Kidney (tissue), 14 donors: Measurements from ENCODE around the gene C15orf61. TPM values are rescaled to one million over a fixed set of nuclear protein-coding genes. Genes with fewer than 3 reads are reported as not detected.

Experiments used
- DNase-seq, 5 donors: peaks; one replicate each; pipeline ENCODE4 v3.0.0-alpha.2; 2013 to 2020
- FAIRE-seq: peaks from 2 replicates; lab custom pipeline; 2012; peaks lifted over from hg19 to GRCh38; lab: Jason Lieb, UNC
- H3K27ac ChIP-seq, 2 donors: one replicate each; pipeline ENCODE4 v1.7.0; 2013; ENCODE audit warnings: low read depth in 2 of 2, low read length in 2 of 2, inconsistent platforms in 1 of 2
- H3K27me3 ChIP-seq: one replicate; pipeline ENCODE4 v1.7.1; 2013; ENCODE audit warnings: low read length, inconsistent platforms; ENCODE audit not compliant: control insufficient read depth, insufficient read depth
- H3K36me3 ChIP-seq, 3 donors: one replicate each; pipeline versions ENCODE4 v1.7.0 to v1.7.1; 2013; ENCODE audit warnings: low read length in 3 of 3, control low read depth in 1 of 3, inconsistent platforms in 1 of 3; ENCODE audit not compliant: insufficient read depth in 3 of 3, control insufficient read depth in 2 of 3
- H3K4me1 ChIP-seq, 3 donors: one replicate each; pipeline versions ENCODE4 v1.7.0 to v1.7.1; 2013; ENCODE audit warnings: low read length in 3 of 3, inconsistent platforms in 1 of 3, low read depth in 1 of 3; ENCODE audit not compliant: control insufficient read depth in 2 of 3, insufficient read depth in 2 of 3
- H3K4me3 ChIP-seq, 3 donors: one replicate each; pipeline versions ENCODE4 v1.7.0 to v1.8.1; 2013; ENCODE audit warnings: low read length in 3 of 3, control low read depth in 1 of 3, inconsistent platforms in 1 of 3
- H3K9ac ChIP-seq, 3 donors: one replicate each; pipeline versions ENCODE4 v1.7.0 to v1.7.1; 2013; ENCODE audit warnings: low read length in 3 of 3, control low read depth in 1 of 3, inconsistent platforms in 1 of 3
- H3K9me3 ChIP-seq, 3 donors: one replicate each; pipeline versions ENCODE4 v1.7.0 to v1.7.1; 2013; ENCODE audit warnings: low read length in 3 of 3, control low read depth in 1 of 3, inconsistent platforms in 1 of 3; ENCODE audit not compliant: control insufficient read depth in 2 of 3, insufficient read depth in 1 of 3
- intact Hi-C: fragments of 100-400 bp; cut with DNase I; formaldehyde crosslinking; loops from one replicate; pipeline ENCODE4 v1.11.1; 2022
- polyA plus RNA-seq: library from polyadenylated mRNA; stranded (reverse); fragments of 350-450 nt; fragmentation: Illumina TruSeq; extraction: RNeasy Lipid Tissue Mini Kit (QIAGEN cat#74804); gene quantifications from one replicate; pipeline ENCODE4 v1.2.3, GENCODE V29; 2014; ENCODE audit warnings: low read depth, low replicate concordance; ENCODE audit not compliant: insufficient read depth
- total RNA-seq: library from RNA; stranded (reverse); fragmentation: NEBNext Ultra II Directional; extraction: Animal tissue kit (Norgen Biotek cat#: 25700); gene quantifications from one replicate; pipeline ENCODE4 v1.2.1, GENCODE V29; 2021
- TF ChIP-seq, protein P1 (sequence below): IDR thresholded peaks from 3 replicates; pipeline ENCODE4 v1.5.1; 2012; ENCODE audit warnings: mild to moderate bottlenecking, moderate library complexity, borderline replicate concordance; ENCODE audit not compliant: insufficient read depth; ENCODE audit errors: extremely low read depth
- donor health status: control.
- donor health status: control.
- donor health status: control.
- donor health status: control.
- donor health status: control.
- donor health status: DM: yes; HTN: yes; CAD: no.
- donor health status: Normal renal cell carcinoma (clear cell type).

Gene C15orf61
- total and polyA plus RNA-seq, 2 donors from 2014 or later, result 5.5 to 8.7 TPM

DNA sequence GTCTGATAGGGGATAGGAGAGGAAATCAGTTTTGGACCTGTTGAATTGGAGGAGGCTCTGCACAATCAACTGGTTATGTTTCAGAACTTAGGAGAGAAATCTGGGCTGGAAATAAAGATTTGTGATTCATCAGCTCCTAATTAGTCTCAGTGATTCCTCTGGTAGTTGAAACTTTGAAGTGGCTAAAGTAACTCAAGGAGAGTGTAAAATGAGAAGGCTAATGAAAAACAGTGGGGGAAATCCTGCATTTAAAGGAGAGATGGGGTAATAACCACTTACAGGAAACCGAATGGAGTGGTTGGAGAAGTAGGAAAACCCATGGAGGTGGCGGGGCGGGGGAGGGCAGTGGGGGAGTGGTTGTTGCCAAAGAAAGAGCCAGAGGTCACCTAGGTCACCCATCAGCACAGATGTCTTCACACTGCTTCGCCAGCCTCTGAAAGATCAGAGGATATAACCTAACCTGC lies 54.1 kb downstream of the C15orf61 start:
- no peak overlapping the region for H3K4me3 ChIP-seq
- H3K27ac ChIP-seq, result no peak overlapping the region
- H3K9ac ChIP-seq, result no peak overlapping the region
- H3K4me1 ChIP-seq, result no peaks in the 10 kb centered on the region
- no peaks in the 10 kb centered on the region for H3K36me3 ChIP-seq
- TF ChIP-seq, protein P1, sequence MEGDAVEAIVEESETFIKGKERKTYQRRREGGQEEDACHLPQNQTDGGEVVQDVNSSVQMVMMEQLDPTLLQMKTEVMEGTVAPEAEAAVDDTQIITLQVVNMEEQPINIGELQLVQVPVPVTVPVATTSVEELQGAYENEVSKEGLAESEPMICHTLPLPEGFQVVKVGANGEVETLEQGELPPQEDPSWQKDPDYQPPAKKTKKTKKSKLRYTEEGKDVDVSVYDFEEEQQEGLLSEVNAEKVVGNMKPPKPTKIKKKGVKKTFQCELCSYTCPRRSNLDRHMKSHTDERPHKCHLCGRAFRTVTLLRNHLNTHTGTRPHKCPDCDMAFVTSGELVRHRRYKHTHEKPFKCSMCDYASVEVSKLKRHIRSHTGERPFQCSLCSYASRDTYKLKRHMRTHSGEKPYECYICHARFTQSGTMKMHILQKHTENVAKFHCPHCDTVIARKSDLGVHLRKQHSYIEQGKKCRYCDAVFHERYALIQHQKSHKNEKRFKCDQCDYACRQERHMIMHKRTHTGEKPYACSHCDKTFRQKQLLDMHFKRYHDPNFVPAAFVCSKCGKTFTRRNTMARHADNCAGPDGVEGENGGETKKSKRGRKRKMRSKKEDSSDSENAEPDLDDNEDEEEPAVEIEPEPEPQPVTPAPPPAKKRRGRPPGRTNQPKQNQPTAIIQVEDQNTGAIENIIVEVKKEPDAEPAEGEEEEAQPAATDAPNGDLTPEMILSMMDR, result no peak
- intact Hi-C loops, result no loop called here
- H3K9me3 ChIP-seq, result no peaks in the 10 kb centered on the region
- no peaks in the 10 kb centered on the region for H3K27me3 ChIP-seq
- DNase-seq (peak in 4 of 5 donors; percentile 33 to 40 (median 37)), FAIRE-seq (no peak)

DNA sequence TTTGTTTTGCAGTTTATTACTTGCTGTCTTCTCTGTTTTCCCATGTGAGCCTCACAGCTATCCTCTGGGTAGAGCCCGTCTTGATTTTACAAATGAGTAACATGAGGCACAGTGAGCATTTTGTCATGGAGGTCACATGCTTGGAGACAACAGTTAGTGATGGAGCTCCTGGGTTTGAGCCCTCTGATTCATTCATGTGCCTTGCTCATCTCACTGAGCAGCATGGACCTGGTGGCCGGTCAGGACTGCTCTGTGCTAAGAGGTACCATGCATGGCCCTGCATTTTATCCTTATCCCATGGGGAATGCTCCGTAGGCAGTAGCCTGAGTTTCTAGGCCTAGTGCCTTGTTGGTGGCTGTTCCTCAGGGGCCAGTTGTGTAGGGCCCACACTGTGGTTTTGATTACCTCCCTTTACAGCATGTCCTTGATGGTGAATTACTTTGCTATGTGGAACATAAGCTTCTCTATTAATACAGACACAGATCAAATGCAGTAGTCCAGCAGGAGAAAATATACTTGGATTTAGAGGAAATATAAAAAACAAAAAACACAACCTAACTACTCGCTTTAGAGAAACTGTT lies 57.2 kb downstream of the C15orf61 start:
- intact Hi-C loops, result no loop called here
- TF ChIP-seq, protein P1, result no peak
- no peak overlapping the region for H3K9ac ChIP-seq
- H3K27me3 ChIP-seq, result no peaks in the 10 kb centered on the region
- no peak overlapping the region for H3K27ac ChIP-seq
- H3K4me3 ChIP-seq, result no peak overlapping the region
- no peaks in the 10 kb centered on the region for H3K36me3 ChIP-seq
- no peaks in the 10 kb centered on the region for H3K4me1 ChIP-seq
- no peaks in the 10 kb centered on the region for H3K9me3 ChIP-seq
- FAIRE-seq, result no peak
- no peak for DNase-seq

DNA sequence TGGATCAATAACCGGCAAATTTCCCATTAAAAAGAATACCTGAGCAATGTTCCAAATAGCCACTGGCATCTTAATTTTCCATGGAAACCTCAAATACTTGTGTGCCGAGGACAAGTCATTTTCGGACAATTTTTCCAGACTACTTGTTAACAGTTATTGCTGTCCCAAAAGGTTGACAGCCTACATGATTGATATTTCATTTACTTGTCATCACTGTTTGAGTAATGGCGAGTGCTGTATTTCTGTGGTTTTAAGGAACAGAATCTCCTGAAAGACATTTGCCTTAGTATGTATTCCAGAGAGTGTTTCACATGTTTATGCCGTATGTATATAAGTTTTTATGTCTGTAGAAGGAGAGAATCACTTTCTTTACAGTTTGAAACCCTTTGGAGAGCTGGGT lies 58.2 kb downstream of the C15orf61 start:
- Histone ChIP-seq H3K36me3 (no peaks in the 10 kb centered on the region), H3K27ac (no peak overlapping the region), H3K4me3 (no peak overlapping the region), H3K9ac (no peak overlapping the region), H3K27me3 (no peaks in the 10 kb centered on the region), H3K4me1 (no peaks in the 10 kb centered on the region), H3K9me3 (no peaks in the 10 kb centered on the region)
- DNase-seq (no peak), FAIRE-seq (no peak)
- intact Hi-C loops, result no loop called here
- TF ChIP-seq, protein P1, result no peak

Other genes starting within 250 kb of the C15orf61 start
- 18.6 TPM for gene MAP2K5, start 21.6 kb downstream of the C15orf61 start, total RNA-seq
- 14.1 TPM for gene MAP2K5, start 21.6 kb downstream of the C15orf61 start, polyA plus RNA-seq